Frontal cortex (tissue), 4 donors: ENCODE data around the gene SCN4A. TPM values are rescaled to one million over a fixed set of nuclear protein-coding genes. Genes with fewer than 3 reads are reported as not detected.
A peak's percentile ranks its signal among the peaks of the same experiment; 100 is the strongest.

Experiments used
- DNase-seq, 2 donors: peaks; one replicate each; pipeline ENCODE4 v3.0.0; 2012; ENCODE audit warnings: low spot score in 2 of 2
- FAIRE-seq: peaks from 2 replicates; lab custom pipeline; 2012; peaks lifted over from hg19 to GRCh38; lab: Jason Lieb, UNC
- total RNA-seq: library from RNA; depleted of rRNA; stranded (reverse); fragments of >200 nt; gene quantifications from one replicate; pipeline ENCODE4 v1.2.3, GENCODE V29; 2014
- donor health status: control.
- donor health status: control.
- donor health status: control.

SCN4A gene
- total RNA-seq, 1 donor from 2014 or later, result not detected

DNA sequence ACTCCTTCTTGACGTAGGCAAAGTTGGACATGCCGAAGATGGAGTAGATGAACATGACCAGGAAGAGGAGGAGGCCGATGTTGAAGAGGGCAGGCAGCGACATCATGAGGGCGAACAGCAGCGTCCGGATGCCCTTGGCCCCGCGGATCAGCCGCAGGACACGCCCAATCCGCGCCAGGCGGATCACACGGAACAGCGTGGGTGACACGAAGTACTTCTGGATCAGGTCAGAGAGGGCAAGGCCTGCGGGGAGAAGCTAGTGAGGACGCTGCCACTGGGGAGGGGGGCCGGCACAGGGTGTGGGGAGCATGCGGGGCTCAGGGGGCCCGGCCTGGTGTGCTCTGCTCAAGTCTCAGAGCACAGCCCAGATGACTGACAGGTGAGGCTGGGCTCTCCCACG, 31.0 kb downstream of the SCN4A start:
- FAIRE-seq, result no peak

DNA sequence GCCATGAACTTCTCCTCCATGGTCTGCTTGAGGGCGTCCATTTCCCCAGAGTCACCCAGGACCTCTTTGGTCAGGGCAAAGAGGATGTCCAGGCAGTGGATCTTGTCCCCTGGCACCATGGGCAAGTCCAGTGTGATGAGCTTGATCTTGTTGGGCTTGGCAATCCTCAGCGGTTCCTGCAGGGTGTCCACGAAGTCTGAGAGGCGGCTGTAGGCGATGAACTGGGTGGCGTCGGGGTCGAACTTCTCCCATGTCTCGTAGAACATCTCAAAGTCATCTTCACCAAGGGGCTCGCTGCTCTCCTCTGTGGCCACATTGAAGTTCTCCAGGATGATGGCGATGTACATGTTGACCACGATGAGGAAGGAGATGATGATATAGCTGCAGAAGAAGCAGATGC, 31.6 kb downstream of the SCN4A start:
- FAIRE-seq, result no peak
- DNase-seq, result no peak

More for the DNA sequence above, 31.0 kb downstream of the SCN4A start:
- no peak for DNase-seq

DNA sequence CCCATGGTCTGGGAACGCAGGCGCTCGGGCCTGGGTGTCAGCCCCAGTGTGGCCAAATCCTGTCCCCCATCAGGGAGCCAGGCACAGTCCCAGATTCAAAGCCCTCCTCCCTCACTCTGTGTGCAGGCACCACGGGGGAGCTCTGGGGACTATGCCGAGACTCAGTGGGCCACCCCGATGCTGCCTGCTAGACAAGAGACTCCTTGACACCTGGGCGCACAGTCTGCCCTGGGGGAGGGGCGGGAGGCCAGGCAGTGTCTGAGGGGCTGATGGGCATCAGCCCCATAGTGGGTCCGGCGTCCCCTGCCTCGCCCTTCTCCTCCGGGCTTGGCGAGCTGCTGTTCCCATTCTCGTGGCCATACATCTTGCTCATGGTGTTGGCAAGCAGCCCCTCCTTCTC, 32.1 kb downstream of the SCN4A start:
- DNase-seq (no peak), FAIRE-seq (no peak)

DNA sequence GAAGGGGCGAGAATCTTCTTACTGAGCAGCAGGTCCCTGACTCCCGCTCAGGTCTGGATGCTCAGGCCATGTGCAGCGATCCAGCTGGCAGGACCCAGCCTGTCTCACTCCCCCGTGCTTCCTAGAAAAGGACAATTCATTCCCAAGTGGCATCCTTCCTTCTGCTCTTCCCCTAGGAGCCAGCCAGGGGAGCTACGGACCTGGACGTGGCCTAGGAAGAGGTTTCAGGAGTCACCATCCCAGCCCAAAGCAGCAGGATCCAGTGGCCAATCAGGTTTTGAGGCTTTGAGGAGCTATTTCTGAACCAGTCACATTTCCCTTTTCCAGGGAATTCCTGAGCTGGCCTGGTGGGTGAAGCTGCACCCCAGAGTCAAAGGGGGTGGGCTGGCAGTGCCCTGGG, 32.8 kb downstream of the SCN4A start:
- no peak for FAIRE-seq
- DNase-seq, result no peak

GRCh38 chr17:63939401-63939800, 33.3 kb downstream of the SCN4A start:
- no peak for FAIRE-seq
- DNase-seq, result no peak

- DNase-seq (no peak), FAIRE-seq (no peak)
Measured at GRCh38 chr17:63937920-63938319, 34.8 kb downstream of the SCN4A start.

DNA sequence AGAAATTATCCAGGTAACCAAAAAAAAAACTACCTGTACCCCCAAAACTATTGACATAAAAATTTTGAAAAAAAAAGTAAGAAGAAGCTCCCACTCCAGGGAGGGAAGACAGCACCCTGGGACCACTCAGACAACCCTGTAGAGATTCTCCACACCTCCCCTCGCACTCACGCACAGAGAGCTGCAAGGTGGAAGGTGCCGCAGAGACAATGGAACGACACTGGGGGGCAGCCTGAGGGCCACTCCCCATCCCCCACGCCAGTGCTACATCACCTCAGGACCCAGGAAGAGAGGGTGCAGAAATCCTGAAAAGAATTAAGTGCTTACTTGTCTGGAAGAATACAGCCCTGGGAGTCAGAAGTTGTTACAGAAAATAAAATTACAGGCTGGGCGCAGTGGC, 35.4 kb downstream of the SCN4A start:
- FAIRE-seq (no peak), DNase-seq (no peak)

DNA sequence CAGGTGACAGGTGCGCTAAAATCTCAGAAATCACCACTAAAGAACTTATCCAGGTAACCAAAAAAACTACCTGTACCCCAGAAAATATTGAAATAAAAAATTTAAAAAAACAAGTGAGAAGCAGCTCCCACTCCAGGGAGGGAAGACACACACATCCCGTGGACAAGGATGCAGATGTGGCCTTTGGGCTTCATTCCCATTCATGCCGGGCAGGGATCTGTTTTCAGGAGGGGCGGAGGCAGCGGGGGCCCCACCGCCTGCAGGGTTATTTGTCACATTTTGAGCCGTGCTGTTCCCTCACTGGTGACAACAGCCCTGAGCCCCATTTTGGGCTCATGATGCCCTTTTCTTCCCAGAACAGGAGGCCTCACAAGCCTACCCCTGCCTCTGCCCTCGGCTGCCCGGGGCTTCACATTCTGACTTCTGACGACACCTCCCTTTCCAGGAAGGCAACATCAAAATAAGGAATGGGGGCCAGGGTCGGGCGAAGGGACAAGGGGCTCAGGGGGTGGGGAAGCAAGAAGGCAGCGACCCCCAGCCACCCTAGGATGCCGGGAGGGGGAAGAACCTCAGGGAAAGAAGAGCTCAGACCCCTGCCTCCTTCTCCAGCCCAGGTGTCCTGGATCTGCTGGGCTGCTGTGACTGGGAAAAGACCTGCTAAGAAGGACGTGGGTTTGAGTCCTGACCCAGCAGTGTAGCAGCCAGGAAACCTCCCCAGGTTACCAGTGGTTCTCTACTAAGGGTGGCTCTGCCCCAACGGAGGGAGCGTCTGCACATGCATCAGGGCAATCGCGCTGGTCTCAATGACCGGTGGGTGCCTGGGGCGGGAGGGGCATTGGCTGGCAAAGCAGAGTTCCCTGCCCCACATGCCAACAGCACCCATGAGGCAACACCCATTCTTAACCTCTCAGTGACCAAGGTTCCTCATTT, 38.3 kb downstream of the SCN4A start:
- FAIRE-seq, result no peak

DNA sequence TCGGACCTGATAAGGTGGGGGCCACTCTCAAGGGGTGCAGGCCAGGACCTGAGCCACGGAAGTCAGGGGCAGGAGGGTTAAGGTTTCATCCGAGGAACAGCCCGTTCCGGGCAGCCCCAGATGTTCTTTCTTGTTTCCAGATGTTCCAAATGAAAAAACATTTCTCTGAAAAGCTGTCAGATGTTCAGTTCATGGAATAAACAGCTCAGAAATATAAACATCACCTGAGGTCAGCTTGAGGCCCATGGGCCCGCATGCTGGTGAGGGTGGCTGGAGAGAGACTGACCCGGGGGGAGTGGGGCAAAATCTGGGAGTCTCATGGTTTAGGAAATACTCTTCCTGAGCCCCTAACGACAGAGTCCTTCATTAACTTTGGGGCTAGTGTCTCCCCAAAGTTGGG, 39.1 kb downstream of the SCN4A start:
- no peak for FAIRE-seq
- DNase-seq, result no peak

More for the DNA sequence above, 38.3 kb downstream of the SCN4A start:
- no peak for DNase-seq

- FAIRE-seq, result no peak
- no peak for DNase-seq
Measured at GRCh38 chr17:63932721-63933120, 40.0 kb downstream of the SCN4A start.

DNA sequence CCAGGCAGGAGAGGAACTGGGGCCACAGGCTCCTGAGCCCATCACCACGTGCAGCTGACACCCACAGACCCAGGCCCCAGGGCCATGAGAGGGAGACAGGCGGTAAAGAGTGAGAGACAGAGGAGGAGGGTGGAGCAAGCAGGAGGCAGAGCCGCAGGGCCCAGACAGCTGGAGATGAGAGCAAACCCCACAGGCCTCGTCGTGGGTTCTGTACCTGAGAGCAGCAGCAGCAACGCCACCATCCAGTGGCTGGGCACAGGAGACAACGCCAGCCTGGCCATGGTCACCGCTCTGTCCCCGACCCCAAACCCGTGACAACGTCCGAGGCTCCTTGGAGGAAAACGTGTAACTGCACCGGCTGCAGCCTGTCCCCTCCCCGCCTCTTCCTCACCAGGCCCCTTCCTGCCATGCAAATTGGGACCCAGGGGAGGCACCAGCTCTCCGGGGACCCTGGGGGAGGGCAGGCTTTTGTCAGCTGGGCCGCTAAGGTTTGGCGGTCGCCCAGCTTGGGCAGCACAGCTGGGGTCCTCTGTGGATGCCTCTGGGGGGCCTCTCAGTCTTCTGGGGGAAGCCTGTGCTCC, 40.6 kb downstream of the SCN4A start, which contains the start of gene CD79B:
Gene CD79B (minus strand): TSS at position 351 of the 581 bp plus-strand sequence. CDS start 70 bp downstream, at position 281.
- no peak for DNase-seq
- FAIRE-seq, result no peak

GRCh38 chr17:63930951-63931575, 41.7 kb downstream of the SCN4A start:
- DNase-seq (peak in 1 of 2 donors; percentile 57), FAIRE-seq (no peak)

- FAIRE-seq (no peak), DNase-seq (no peak)
Measured at GRCh38 chr17:63929860-63930766, 42.6 kb downstream of the SCN4A start.

GRCh38 chr17:63928966-63929695, 43.6 kb downstream of the SCN4A start:
- DNase-seq (no peak), FAIRE-seq (no peak)

DNA sequence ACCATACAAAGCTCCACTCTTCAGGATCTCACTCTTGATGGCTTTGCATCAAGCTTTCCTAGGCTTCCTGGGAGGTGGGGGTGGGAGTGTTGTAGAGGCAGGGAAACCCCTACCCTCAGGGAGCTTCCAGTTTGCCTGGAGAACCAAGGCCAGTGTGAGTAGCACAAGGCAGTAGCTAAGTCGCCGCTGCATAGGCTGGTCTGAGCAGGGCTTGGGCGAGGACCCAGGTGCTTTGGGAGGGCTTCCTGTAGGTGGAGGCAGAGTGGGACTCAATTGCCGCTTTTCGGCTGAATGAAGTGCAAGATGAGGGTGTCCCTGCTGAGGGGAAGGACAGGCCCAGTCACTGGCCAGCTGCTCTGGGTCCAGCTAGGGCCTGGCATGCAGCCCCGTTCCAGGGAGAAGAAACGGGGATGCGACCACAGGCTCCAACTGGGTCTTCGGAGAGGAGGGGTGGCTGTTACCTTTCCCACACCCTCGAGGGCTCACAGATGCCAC, 44.5 kb downstream of the SCN4A start:
- FAIRE-seq (no peak), DNase-seq (no peak)

- FAIRE-seq (no peak), DNase-seq (no peak)
Measured at GRCh38 chr17:63927464-63928171, 45.1 kb downstream of the SCN4A start.

DNA sequence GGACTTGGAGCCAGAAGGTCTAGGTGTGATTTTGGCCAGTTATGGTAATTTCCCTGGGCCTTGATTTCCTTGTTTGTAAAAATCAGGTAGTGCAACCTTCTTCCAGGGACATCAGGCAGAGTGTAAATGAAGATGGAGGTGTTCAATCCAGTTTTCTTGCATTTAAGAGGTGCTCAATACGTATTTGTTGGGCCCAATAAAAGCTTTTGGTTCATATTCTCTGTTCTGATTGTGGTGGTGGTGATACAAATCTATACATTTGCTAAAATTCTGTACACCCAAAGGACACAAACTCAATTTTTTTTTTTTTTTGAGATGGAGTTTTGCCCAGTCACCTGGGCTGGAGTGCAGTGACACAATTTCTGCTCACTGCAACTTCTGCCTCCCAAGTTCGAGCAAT, 46.6 kb downstream of the SCN4A start:
- no peak for DNase-seq
- FAIRE-seq, result no peak

DNA sequence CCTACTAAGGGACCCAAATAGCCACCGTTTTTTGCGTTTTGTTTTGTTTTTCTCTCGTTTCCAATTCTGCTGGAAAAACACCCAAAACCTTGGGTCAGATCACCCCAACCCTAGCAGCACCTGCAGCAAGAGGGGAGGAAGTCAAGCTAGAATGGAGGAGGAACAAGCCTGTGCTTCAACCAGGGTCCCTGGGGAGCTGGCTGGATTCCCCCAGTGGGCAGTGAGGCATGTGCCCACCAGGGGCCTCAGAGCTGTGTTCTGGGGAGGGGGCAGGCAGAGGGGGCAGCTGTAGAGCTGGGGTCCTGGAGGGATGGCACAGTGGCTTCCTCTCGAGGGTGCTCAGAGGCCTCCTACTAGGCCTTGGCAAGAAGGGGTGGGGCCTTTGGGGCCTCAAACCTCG, 47.1 kb downstream of the SCN4A start:
- DNase-seq (no peak), FAIRE-seq (no peak)
